ENCODE measurements around the gene TCAP.

GRCh38 chr17:39652587-39653315 is 12.4 kb upstream of the TCAP start:
- no peak for TF ChIP-seq CTCF (IDR thresholded peaks at IDR 0.05)
- no peak for TF ChIP-seq POLR2AphosphoS5 (IDR thresholded peaks at IDR 0.05; ENCODE audit: low read depth, low read length)
- TF ChIP-seq REST (IDR thresholded peaks at IDR 0.05; ENCODE audit: insufficient read depth in 1 of 2, low read depth in 2 of 2, low read length in 1 of 2), result no peak
- TF ChIP-seq TCF7L2 (IDR thresholded peaks at IDR 0.05; ENCODE audit: low read depth, low read length), result no peak
- TF ChIP-seq SIN3A (IDR thresholded peaks at IDR 0.05; ENCODE audit: borderline replicate concordance, insufficient read depth, low read depth, low read length), result no peak
